ENCODE measurements around the gene LARP4B.

Gene LARP4B

GRCh38 chr10:852386-852785 is 79.1 kb downstream of the LARP4B start:
- H3K4me3 ChIP-seq (ENCODE audit: low read depth, low read length): no peak overlapping the region
- ChIA-PET POLR2A (no interaction called here), CTCF (no interaction called here)
- no peak for TF ChIP-seq CTCF (IDR thresholded peaks at IDR 0.05; ENCODE audit: insufficient read depth, low read length, missing control alignments)
- DNase-seq (ENCODE audit: low read depth, low spot score): no peak

- no peak for TF ChIP-seq CTCF (IDR thresholded peaks at IDR 0.05; ENCODE audit: insufficient read depth, low read length, missing control alignments)
- DNase-seq (ENCODE audit: low read depth, low spot score): no peak
- POLR2A ChIA-PET: no interaction called here
- no peak overlapping the region for H3K4me3 ChIP-seq (ENCODE audit: low read depth, low read length)
- CTCF ChIA-PET: no interaction called here
Measured at GRCh38 chr10:851901-852300, 79.6 kb downstream of the LARP4B start.

GRCh38 chr10:850093-850492 is 81.4 kb downstream of the LARP4B start:
- DNase-seq (ENCODE audit: low read depth, low spot score): no peak
- ChIA-PET POLR2A (no interaction called here), CTCF (no interaction called here)
- H3K4me3 ChIP-seq (ENCODE audit: low read depth, low read length): no peak overlapping the region
- no peak for TF ChIP-seq CTCF (IDR thresholded peaks at IDR 0.05; ENCODE audit: insufficient read depth, low read length, missing control alignments)

GRCh38 chr10:847868-848267 is 83.6 kb downstream of the LARP4B start:
- POLR2A ChIA-PET: no interaction called here
- no peak overlapping the region for H3K4me3 ChIP-seq (ENCODE audit: low read depth, low read length)
- TF ChIP-seq CTCF (IDR thresholded peaks at IDR 0.05; ENCODE audit: insufficient read depth, low read length, missing control alignments): peak; percentile 12
- no peak for DNase-seq (ENCODE audit: low read depth, low spot score)
- CTCF ChIA-PET: no interaction called here

- POLR2A ChIA-PET: no interaction called here
- H3K4me3 ChIP-seq (ENCODE audit: low read depth, low read length): no peak overlapping the region
- no peak for DNase-seq (ENCODE audit: low read depth, low spot score)
- TF ChIP-seq CTCF (IDR thresholded peaks at IDR 0.05; ENCODE audit: insufficient read depth, low read length, missing control alignments): no peak
- CTCF ChIA-PET: interaction anchor here (1.2 kb wide), 1 partner anchor 10 kb away, joined by 3 read pairs; no protein-coding TSS in a partner anchor
Measured at GRCh38 chr10:846126-846685, 85.3 kb downstream of the LARP4B start.

GRCh38 chr10:845526-845925 is 86.0 kb downstream of the LARP4B start:
- POLR2A ChIA-PET: no interaction called here
- no peak overlapping the region for H3K4me3 ChIP-seq (ENCODE audit: low read depth, low read length)
- no peak for DNase-seq (ENCODE audit: low read depth, low spot score)
- CTCF ChIA-PET: interaction anchor here (1.2 kb wide), 1 partner anchor 9 kb away, joined by 3 read pairs; no protein-coding TSS in a partner anchor
- no peak for TF ChIP-seq CTCF (IDR thresholded peaks at IDR 0.05; ENCODE audit: insufficient read depth, low read length, missing control alignments)

Measured in AG04449 (cell line).